ENCODE data around the gene VASH2.

VASH2 gene

DNA sequence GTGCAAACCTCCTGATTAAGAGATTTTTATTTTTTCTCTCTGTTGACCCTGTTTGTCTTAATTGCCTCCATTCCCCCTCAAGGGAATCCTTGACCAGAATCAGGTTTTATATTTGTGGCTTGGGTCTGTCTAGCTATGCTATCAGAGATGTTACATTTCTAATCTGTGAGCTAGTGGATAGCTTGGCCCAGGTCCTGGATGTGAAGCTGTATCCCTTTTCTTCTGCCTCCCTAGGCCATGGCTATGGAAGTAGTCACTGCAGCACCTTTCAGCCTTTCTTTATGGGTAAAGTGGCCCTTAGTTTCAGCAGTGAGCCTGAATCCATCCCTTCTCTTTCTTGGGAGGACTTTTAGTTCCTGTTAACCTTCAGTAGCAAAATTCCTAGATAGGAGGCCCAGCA lies 82.3 kb downstream of the VASH2 start:
- TF ChIP-seq, protein P1, sequence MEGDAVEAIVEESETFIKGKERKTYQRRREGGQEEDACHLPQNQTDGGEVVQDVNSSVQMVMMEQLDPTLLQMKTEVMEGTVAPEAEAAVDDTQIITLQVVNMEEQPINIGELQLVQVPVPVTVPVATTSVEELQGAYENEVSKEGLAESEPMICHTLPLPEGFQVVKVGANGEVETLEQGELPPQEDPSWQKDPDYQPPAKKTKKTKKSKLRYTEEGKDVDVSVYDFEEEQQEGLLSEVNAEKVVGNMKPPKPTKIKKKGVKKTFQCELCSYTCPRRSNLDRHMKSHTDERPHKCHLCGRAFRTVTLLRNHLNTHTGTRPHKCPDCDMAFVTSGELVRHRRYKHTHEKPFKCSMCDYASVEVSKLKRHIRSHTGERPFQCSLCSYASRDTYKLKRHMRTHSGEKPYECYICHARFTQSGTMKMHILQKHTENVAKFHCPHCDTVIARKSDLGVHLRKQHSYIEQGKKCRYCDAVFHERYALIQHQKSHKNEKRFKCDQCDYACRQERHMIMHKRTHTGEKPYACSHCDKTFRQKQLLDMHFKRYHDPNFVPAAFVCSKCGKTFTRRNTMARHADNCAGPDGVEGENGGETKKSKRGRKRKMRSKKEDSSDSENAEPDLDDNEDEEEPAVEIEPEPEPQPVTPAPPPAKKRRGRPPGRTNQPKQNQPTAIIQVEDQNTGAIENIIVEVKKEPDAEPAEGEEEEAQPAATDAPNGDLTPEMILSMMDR (conservative IDR thresholded peaks at IDR 0.05): no peak
- no peak overlapping the region for H3K27ac ChIP-seq

DNA sequence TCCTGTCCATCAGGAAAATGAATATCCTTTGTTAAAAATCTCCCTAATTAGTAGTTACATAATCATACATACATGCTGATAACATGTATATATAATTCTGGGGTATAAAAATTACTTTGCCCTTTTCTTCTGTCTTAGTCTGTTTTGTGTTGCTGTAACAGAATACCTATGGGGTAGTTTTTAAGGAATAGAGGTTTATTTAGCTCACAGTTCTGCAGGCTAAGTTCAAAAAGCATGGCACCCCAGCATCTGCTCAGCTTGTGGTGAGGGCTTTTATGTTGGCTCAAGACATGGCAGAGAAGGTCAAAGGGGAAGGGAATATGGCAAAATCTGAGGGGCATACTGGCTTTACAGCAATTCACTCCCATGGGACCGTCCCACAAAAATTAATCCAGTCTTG lies 84.4 kb downstream of the VASH2 start:
- TF ChIP-seq, protein P1 (conservative IDR thresholded peaks at IDR 0.05): no peak
- H3K27ac ChIP-seq: no peak overlapping the region

DNA sequence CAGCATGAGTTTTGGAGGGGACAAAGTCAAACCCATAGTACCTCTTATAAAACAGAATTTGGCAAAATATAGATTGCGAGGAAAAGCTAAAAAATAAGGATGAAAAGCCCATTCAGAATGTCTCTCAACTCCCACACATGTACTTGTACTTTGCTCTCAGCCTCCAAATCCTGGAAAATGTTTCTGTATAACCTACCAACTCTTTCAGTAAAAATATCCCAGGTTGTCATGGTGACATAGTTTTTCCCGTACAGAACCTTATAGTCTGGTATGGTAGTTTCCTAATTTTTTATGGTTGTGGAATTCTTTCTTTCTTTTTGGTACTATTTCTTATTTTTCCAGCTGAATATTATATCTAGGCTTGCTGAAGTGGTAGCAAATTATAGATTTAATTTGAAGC lies 85.2 kb downstream of the VASH2 start:
- no peak overlapping the region for H3K27ac ChIP-seq
- TF ChIP-seq, protein P1 (conservative IDR thresholded peaks at IDR 0.05): no peak
